ENCODE results near the gene PROM1.

PROM1 gene

DNA sequence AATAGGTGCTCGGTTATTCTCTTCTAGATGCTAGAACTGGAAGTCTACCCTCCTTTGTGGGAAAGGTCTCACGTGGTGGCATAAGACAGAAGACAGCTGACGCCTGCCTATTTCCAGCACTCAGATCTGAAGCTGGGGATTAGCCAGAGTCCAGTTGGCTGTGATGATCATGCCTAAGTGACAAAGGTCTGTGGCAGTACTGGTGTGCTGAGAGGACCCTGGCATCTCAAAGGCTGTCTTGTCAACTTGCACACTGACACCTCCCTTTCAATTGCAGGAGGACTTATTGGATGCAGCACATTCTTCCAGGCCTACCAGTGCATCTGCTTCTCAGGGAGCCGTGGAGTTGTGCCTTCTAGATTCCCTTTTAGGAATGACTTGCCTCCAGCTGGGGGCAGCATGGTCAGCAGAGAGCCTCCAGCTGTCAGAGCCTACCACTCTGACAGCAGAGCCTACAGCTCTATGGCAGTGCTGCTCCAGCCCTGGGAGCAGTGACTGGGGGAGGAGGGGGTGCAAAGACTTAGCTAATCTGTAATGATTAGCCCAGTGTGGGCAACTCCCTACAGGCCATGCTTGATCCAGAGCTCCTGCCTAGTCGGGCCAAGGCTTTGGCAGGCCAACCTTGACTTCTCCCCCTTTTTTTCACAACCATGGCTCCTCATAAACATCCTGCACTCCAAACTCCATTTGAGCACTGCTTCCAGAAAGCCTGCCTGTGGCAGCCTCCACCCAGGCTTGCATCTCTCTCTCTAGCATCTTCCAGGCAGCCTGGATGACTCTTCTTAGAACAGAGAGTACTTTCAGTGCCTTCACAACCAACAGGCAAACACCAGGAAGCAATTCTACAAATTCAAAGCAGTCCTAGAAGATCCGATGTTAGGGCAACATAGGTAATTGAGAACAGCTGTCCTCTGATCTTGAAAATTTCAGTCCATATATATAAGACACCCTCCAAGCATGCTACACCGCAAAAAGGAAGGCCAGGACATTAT is 107.1 kb downstream of the PROM1 start:
- no peak for DNase-seq

DNA sequence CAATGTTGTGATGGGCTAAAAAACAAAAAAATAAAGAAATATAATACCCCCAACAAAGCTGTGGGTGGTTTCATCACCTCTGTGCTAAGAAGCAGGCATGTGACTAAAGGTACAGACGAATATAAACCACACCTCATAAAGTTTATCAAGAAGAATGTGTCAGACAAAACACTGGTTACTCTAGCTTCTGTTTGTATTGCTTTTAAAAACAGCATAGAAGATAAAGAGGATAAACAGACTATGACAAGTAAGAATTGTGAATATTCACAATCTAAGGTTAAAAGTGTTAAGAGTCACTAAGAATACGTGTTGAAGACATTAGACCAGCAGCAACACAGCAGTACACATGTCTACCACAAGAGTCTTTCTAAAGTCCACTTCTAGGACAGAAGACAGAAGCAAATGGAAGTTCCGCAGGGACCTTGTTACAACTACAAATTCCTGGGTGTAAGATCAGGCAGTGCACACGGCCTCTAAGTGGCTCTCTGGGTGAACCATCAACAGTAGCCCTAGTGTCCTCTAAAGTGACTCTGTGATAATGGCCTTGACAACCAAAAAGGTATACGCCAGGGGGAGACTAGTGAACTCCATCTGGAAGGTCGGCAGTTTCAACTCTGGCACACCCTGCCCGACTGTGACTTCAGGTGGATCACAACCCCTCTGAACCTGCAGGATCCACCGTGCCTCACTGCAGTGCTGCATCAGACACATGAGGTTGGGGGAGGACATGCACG is 112.6 kb downstream of the PROM1 start:
- DNase-seq, result no peak

GRCh38 chr4:15968551-15969300 is 115.1 kb downstream of the PROM1 start:
- no peak for DNase-seq

DNA sequence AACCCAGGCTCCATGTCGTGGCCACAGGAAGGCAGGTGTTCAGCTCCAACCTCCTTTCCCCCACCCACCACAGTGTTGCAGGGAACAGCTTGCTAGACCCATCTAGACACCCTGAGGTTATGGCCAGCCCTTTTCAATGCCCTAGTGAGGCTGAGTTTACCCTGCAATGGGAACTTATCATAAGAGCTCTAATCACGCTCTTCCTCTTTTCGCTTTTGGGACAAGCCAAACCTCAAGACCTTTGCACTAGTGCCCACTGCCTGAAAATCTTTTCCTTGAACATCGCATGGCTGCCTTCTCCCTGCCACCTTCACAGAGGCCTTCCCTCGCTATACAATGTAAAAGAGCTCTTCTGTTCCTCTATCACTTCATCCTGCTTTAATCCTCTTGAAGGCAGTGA is 118.5 kb downstream of the PROM1 start:
- no peak for DNase-seq

GRCh38 chr4:15964159-15964558 is 119.7 kb downstream of the PROM1 start:
- DNase-seq, result no peak

DNA sequence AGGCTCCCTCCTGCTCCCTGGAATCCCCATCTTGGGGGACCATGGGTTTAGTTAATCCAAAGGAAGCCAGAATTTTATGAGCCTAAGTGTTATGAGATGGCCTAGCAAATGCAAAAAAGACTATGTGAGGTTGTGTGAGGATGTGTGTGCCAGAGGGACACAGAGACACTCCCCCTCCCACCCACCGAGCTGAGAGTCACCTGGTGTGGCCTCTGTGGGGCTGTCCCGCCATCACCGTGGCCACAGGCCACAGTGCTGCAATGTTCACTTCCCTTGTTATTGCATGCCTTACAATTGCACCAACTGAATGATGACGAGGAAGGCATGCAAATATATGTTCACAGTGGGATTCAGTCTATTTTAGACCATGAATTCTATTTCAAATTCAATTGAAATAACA is 120.2 kb downstream of the PROM1 start:
- DNase-seq, result no peak

GRCh38 chr4:15963001-15963451 is 120.8 kb downstream of the PROM1 start, which contains the start of gene FGFBP2:
Gene FGFBP2 (minus strand): TSS chr4:15963175. CDS start chr4:15963129, 46 bp downstream.
- no peak for DNase-seq

- DNase-seq, result no peak
Measured at GRCh38 chr4:15961781-15962510, 121.9 kb downstream of the PROM1 start.

GRCh38 chr4:15958562-15958961 is 125.3 kb downstream of the PROM1 start:
- no peak for DNase-seq

GRCh38 chr4:15956179-15956850 is 127.5 kb downstream of the PROM1 start:
- DNase-seq, result no peak

DNA sequence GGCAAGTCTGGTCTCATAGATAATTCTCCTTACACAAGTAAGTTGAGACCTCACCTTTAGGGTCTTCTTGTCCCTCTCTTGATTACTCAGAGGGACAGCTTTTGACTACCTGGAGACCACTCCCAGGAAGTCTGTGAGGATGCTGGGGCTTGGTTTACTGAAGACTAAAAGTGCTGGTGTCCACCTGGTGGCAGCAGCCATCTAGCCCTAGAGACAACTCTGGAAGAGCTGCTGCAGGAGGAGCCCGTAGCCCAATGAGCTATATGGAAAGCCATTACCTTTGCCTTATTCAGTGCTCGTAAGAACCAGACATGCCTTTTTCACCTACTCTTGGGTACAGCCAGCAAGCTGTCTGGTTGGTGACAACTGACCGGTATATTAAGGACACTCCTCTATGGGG is 128.2 kb downstream of the PROM1 start:
- DNase-seq, result no peak

GRCh38 chr4:15953625-15954024 is 130.2 kb downstream of the PROM1 start:
- DNase-seq, result no peak

GRCh38 chr4:15951781-15952180 is 132.0 kb downstream of the PROM1 start:
- DNase-seq, result no peak

- no peak for DNase-seq
Measured at GRCh38 chr4:15948826-15949225, 135.0 kb downstream of the PROM1 start.

DNA sequence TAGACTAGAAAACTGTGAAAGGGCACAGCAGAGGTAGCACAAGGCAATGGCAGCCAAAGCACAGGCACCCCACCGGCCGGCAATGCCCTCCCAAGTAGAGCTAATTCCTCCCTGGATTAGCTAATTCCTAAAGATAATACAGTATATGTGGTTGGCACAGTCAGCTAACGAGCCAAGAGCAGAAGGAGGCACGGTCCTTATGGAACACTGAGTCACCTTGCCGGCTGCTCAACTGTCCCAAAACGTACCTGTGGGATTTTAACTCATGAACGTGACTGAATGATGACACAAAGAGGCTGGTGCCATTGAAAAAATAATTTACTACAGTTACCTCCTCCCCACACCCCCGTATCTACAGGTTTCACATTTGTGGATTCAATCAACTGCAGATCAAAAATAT is 136.1 kb downstream of the PROM1 start:
- DNase-seq, result no peak

DNA sequence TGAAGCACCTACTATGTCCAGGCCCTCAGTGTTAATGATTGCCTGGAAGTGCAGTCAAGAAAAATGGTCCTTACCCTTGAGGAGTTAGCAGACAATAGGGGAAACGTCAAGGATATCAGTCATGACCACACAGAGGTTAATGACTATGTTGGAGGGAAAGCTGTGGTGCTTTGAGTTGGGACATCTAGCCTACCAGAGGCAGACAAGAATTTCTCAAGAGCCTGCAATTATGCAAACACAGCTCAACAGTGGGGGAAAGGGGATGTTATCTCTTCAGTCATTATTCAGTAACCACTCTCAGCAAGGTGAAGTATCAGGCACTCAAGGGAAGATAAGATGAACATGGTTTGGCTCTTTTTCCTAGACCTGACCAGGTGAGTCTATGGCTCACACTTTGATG is 138.3 kb downstream of the PROM1 start:
- no peak for DNase-seq

GRCh38 chr4:15944895-15945294 is 138.9 kb downstream of the PROM1 start:
- no peak for DNase-seq

DNA sequence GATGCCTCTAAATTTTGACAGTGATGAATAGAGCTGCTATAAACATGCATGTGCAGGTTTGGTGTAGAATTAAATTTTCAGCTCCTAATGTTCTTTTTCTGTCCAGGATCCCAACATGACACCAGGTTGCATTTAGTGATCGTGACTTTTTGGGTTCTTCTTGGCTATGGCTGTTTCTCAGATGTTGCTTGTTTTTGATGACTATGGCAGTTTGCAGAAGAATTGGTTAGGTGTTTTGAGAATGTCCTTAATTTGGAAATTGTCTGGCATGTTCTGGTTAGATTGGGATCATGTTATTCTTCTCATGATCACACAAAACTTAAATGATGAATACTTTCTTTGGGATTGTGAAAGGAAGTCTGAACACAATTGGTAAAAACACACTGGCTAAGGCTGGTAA is 141.5 kb downstream of the PROM1 start:
- DNase-seq, result no peak

- no peak for DNase-seq
Measured at GRCh38 chr4:15938640-15939039, 145.2 kb downstream of the PROM1 start, which contains the start of gene FGFBP1. Gene FGFBP1 (minus strand): TSS chr4:15938740. CDS start chr4:15936632, 2,108 bp downstream.

GRCh38 chr4:15938182-15938581 is 145.6 kb downstream of the PROM1 start:
- no peak for DNase-seq

GRCh38 chr4:15936495-15936894 is 147.3 kb downstream of the PROM1 start:
- DNase-seq, result no peak

All from DMS 273 treated with DMSO at 0.1 percent for 48 hours (cell line).